ENCODE measurements around the gene ARHGEF37. TPM values are rescaled to one million over a fixed set of nuclear protein-coding genes. Genes with fewer than 3 reads are reported as not detected.

ARHGEF37 gene
- total RNA-seq, 1 donor from 2014 or later: 13.4 TPM

DNA sequence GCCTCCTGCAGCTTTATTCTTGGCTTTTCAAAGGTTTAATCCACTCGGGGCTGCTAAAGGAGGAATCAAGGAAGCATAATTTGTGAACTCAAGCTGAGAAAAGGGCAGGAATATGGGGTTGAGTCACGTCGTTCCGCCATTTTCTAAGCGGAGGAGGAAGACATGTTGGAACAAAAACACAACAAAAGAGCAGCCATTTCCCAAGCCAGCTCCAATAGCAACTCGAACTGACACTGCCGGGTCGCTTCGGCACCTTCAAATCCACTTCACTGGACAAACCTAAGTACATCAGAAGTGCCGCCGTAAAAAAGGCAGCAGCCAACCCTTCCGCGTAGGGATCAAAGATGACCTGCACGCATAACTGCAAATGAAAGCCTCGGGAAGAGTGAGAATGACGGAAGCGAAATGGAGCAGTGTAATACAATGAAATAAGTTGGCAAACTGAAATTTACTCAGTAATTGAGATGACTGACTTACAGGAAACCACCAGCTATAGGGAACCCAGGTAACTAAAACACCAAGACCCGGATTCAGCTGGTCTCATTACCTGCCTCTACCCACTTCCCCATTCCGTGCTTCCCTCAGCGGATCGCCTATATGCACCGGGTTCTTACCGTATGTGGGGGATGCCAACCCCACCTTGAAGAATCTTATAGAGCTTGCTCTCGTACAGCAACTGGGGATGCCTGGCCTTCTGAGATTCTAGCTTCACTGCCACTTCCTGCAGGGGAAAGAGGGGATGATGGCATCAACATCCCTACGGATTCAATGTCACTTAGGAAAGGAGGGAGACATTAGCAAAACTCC, 31.6 kb upstream of the ARHGEF37 start:
- Histone ChIP-seq H3K27ac (peak overlapping the region; percentile 95 to 98), H3K4me1 (peaks cover 9 to 36% of the 10 kb centered on the region in 2 donors), H3K36me3 (peaks cover 22 to 23% of the 10 kb centered on the region in 2 donors), H3K4me3 (peak overlapping the region; percentile 81 to 96), H3K9me3 (no peaks in the 10 kb centered on the region), H3K27me3 (no peaks in the 10 kb centered on the region)
- intact Hi-C loops (cut with DNase I): no loop called here
- DNase-seq (ENCODE audit: low spot score in 2 of 2): no peak
- no peak for TF ChIP-seq CTCF (IDR thresholded peaks at IDR 0.05)

GRCh38 chr5:149550268-149550583, 31.1 kb upstream of the ARHGEF37 start:
- H3K4me1 ChIP-seq: peaks cover 9 to 30% of the 10 kb centered on the region in 2 donors
- H3K27me3 ChIP-seq: no peaks in the 10 kb centered on the region
- peak overlapping the region; percentile 81 to 96 for H3K4me3 ChIP-seq
- no peak for DNase-seq (ENCODE audit: low spot score in 2 of 2)
- H3K9me3 ChIP-seq: no peaks in the 10 kb centered on the region
- intact Hi-C loops (cut with DNase I): no loop called here
- no peak for TF ChIP-seq CTCF (IDR thresholded peaks at IDR 0.05)
- H3K27ac ChIP-seq: peak overlapping the region; percentile 95 to 98
- H3K36me3 ChIP-seq: peaks cover 17 to 18% of the 10 kb centered on the region in 2 donors

GRCh38 chr5:149550594-149551226, 30.6 kb upstream of the ARHGEF37 start:
- no peak for TF ChIP-seq CTCF (IDR thresholded peaks at IDR 0.05)
- peak overlapping the region; percentile 81 to 96 for H3K4me3 ChIP-seq
- DNase-seq (ENCODE audit: low spot score in 2 of 2): no peak
- peaks cover 9 to 30% of the 10 kb centered on the region in 2 donors for H3K4me1 ChIP-seq
- intact Hi-C loops (cut with DNase I): loop anchor here (1.0 kb wide), 3 partner anchors 12 to 108 kb away; no protein-coding TSS in a partner anchor
- no peaks in the 10 kb centered on the region for H3K27me3 ChIP-seq
- peaks cover 12 to 13% of the 10 kb centered on the region in 2 donors for H3K36me3 ChIP-seq
- peak overlapping the region; percentile 95 to 98 for H3K27ac ChIP-seq
- H3K9me3 ChIP-seq: no peaks in the 10 kb centered on the region

DNA sequence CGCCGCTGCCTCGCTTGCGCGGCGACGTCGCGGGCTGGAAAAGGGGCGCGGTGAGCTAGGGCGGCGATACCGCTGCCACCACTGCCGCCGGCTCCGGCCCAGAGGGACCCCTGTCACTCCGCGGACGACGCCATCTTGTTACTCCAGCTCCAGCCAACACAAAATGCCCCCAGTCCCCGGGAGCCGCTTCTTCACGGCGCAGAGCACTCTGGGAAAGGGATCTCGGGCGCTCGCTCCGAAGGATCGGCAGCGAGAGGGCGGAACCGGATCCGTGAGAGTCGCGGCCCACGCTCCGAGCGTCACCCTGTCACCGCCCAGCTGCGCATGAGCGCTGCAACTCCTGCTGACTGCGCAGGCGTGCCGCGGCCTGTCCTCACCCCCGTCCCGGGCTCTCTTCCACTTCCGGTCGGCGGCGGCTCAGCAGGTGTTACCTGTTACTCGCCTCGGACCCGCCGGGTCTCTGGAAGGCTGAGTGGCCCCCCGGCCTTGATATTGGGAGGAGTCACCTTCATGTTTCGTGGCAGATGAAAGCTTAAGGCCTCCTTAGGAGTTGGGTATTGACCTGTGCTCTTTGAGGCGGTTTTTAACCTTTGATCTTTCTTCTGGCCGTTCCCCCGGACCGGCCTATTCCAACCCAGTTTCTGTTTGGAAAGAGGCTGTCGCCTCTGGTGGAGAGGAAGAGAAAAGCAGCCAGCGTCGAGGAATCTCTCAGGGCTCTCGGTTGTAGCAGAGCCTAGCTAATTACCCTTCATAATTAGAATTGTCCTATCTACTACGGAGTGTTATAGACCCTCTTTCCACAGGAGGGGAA, 29.9 kb upstream of the ARHGEF37 start, which contains the start of gene CSNK1A1:
CSNK1A1 (minus strand) TSS at position 213 of the 811 bp plus-strand sequence. CDS start 475 bp downstream, outside the sequence.
- no peaks in the 10 kb centered on the region for H3K9me3 ChIP-seq
- peak; percentile 86 to 98 for DNase-seq (ENCODE audit: low spot score in 2 of 2)
- intact Hi-C loops (cut with DNase I): loop anchor here (1.0 kb wide), 3 partner anchors 11 to 109 kb away; no protein-coding TSS in a partner anchor

More for the DNA sequence above, 29.9 kb upstream of the ARHGEF37 start, which contains the start of gene CSNK1A1:
- peak within 1 kb of the TSS; percentile 95 to 98 for H3K27ac ChIP-seq
- H3K4me1 ChIP-seq: peaks cover 7 to 26% of the 10 kb centered on the region in 2 donors
- H3K36me3 ChIP-seq: peaks cover 5 to 10% of the 10 kb centered on the region in 2 donors
- TF ChIP-seq CTCF (IDR thresholded peaks at IDR 0.05): peak; percentile 88 to 93 (median 91)
- H3K4me3 ChIP-seq: peak within 1 kb of the TSS; percentile 81 to 96
- no peaks in the 10 kb centered on the region for H3K27me3 ChIP-seq

Data from ascending aorta (tissue), 2 donors.